GM19099 (cell line): ENCODE measurements around the gene FAU.
A peak's percentile ranks its signal among the peaks of the same experiment; 100 is the strongest.

Source experiments
- POLR2A ChIP-seq: IDR thresholded peaks from 3 replicates; pipeline ENCODE4 v1.6.1; 2011; ENCODE audit warnings: low read depth; ENCODE audit not compliant: insufficient read length; ENCODE audit errors: extremely low read depth

The FAU gene

GRCh38 chr11:65150509-65151299 is 28.8 kb upstream of the FAU start:
- TF ChIP-seq POLR2A = no peak

DNA sequence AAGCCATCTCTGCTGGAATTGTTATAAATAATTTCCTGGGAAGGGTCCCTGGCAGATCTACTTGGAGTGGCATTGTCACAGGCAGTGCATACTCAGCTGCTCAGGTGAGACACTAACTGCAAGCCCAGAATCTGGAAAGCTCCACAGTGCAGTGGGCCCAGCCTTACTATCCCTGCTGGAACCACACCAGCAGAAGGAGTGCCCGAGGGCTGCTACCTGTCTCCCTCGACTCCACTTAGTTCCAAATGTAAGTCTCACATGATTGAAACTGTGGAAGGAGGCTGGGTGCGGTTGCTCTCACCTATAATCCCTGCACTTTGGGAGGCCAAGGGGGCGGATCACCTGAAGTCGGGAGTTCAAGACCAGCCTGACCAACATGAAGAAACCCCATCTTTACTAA is 26.7 kb upstream of the FAU start:
- no peak for TF ChIP-seq POLR2A

DNA sequence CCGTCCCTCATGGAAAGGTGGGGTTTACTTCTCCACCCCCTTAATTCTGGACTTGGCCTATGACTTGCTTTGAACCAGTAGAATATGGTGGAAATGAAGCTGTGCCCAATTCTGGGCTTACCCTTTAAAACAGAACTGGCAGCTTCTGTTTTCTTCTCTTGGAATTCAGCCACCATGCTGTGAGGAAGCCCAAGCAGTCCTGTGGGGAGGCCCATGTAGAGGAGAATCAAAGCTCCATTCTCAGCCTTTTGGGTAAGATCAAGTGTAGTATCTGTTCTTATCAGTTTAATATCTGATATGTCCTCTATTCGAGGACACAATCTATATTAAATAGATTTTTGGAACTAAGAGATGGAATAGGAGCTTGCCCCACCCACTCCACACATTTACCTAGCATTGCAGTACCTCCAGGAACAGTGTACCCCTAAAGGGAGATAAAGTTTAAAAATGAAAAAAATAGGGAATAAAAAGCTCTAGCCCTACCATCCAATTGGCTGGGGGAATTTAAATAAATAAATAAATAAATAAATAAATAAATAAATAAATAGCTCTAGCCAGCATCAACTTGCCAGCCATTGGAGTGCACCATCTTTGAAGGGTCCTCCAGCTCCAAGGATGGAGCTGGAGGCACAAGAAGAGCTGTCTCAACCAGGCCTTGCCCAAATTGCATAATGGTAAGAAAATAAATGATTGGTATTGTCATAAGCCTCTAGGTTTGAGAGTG is 25.6 kb upstream of the FAU start:
- TF ChIP-seq POLR2A = no peak

DNA sequence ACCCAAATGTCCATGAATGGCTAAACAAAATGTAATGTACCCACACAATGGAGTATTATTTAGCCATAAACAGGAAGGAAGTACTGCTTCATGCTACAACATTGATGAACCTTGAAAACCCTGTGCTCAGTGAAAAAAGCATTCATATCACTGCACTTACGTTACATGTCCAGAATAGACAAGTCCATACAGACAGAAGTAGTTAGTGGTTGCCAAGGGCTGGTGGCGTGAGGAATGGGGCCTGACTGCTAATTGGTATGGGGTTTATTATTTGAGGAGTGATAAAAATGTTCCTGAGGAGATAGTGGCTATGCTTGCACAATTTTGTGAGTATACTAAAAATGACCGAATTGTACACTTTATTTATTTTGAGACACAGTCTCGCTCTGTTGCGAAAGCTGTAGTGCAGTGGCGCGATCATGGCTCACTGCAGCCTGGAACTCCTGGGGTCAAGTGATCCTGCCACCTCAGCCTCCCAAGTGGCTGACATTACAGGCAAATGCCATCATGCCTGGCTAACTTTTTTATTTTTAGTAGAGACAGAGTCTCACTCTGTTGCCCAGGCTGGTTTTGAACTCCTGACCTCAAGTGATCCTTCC is 20.1 kb upstream of the FAU start:
- TF ChIP-seq POLR2A = no peak

- no peak for TF ChIP-seq POLR2A
Measured at GRCh38 chr11:65136515-65137096, 14.7 kb upstream of the FAU start.

GRCh38 chr11:65135633-65136145 is 13.8 kb upstream of the FAU start:
- TF ChIP-seq POLR2A = no peak

DNA sequence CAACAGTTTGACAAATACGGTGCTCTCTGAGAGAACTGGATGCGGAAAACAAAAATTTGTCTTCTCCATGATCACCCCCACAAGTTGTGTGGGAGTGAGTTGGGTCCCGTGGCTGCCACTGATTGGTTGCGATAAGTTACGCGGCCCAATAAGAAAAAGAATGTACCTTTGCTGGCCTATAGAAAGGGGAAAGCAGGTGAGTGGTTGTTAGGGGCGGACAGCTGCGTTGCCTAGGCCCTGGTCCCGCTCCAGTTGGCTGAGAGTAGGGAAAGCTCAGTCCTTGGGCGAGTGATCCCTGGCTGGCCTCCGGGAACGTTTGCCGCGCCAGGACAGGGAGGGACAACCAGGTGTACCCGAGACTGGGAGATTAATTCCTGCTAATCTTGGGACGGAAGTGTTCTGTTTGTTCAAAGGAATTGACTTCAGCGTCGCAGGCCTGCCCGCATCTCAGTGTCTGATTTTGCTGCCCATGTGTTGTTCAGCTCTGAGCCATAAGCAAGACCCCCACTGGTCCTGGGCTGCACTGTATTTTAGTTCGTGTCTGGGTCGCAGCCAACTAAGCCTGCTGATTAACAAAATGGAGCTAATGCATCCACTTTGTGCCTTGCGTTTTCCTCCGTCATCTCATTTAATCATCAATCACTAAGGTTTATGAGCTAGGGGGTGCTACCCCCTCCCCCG is 13.2 kb upstream of the FAU start:
- TF ChIP-seq POLR2A = peak; percentile 68

GRCh38 chr11:65134240-65134951 is 12.5 kb upstream of the FAU start, which contains the start of gene SYVN1:
TSS of gene SYVN1 (minus strand) at chr11:65134519. CDS start at chr11:65133601, 918 bp downstream.
- TF ChIP-seq POLR2A = peak; percentile 95

- TF ChIP-seq POLR2A = no peak
Measured at GRCh38 chr11:65133724-65134123, 11.8 kb upstream of the FAU start.

GRCh38 chr11:65132988-65133700 is 11.2 kb upstream of the FAU start:
- TF ChIP-seq POLR2A = peak; percentile 66

DNA sequence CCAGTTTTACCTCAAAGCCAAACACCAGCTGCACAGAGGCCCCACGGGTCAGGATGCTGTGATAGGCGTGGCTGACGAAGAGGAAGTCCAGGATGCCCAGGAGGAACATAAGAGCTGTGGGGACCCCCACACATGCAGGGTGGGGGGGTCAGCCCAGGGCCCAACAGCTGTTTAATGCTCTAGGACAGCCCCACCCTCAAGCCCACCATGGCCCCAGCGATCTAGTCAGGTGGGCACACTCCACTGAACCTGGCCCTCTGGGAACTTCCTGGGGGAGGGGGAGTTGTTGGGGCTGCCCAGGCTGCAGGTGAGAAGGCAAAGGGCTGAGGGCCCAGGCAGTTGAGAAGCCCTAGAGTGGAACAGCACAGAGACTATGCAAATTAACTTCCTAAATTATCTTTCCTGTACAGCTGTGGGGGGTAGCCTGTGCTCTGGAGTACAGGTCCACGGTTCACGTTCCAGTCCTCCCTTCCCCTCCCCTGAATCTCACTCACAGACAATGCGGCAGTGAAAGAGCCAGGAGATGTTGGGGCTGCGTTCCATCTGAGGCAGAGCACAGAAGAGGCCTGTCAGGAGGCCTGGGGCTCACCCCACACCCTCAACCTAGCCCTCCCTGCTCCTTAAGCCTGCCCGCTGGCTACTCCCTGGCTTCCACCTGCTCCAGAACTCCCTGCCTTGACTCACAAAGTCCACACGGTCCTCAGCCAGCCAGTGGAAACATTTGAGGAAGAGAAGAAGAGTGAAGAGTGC is 10.5 kb upstream of the FAU start:
- peak; percentile 83 for TF ChIP-seq POLR2A

- no peak for TF ChIP-seq POLR2A
Measured at GRCh38 chr11:65131895-65132237, 9.9 kb upstream of the FAU start.

DNA sequence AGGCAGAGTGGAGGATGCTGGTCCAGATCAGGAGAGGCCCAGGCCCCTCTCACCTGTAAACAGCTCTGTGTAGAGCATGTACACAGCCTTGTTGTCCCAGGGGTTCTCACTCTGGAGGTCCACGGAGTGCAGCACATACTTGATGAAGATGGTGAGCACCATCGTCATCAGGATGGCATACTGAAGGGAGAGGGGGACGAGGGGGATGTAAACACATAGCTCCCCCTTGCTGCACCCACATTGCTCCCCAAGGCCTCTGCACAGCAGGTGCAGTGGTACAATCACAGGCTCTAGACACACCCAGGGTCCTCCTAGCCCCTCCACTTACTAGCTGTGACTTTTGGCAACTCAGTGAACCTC is 9.5 kb upstream of the FAU start:
- TF ChIP-seq POLR2A = peak; percentile 20
